K562 (cell line): ENCODE data around the gene ATRIP. TPM values are rescaled to one million over a fixed set of nuclear protein-coding genes. Genes with fewer than 3 reads are reported as not detected.
A peak's percentile ranks its signal among the peaks of the same experiment; 100 is the strongest.

Source experiments
- ELK3 ChIP-seq: fragments of 450-650 bp; formaldehyde crosslinking; IDR thresholded peaks from 2 replicates; pipeline ENCODE4 v1.4.0; 2020; ENCODE audit warnings: mild to moderate bottlenecking
- ETS1 ChIP-seq: conservative IDR thresholded peaks from 2 replicates; pipeline ENCODE4 v1.6.1; 2011; ENCODE audit warnings: low read depth, mild to moderate bottlenecking, low read length; ENCODE audit not compliant: control insufficient read depth
- FOXJ3 ChIP-seq: sonication (generic); formaldehyde crosslinking; IDR thresholded peaks from 2 replicates; pipeline ENCODE4 v1.4.0; 2020; ENCODE audit warnings: mild to moderate bottlenecking, missing genetic modification reagents
- GTF2E2 ChIP-seq: fragments of 200-800 bp; sonication (Bioruptor generic); IDR thresholded peaks from 2 replicates; pipeline ENCODE4 v1.6.1; 2016; ENCODE audit warnings: missing genetic modification characterization, missing compliant biosample characterization
- MCM2 ChIP-seq: fragments of 450-650 bp; IDR thresholded peaks from 2 replicates; pipeline ENCODE4 v1.6.1; 2017; ENCODE audit warnings: low read depth, mild to moderate bottlenecking
- NFRKB ChIP-seq: fragments of 450-650 bp; IDR thresholded peaks from 2 replicates; pipeline ENCODE4 v1.6.1; 2016; ENCODE audit warnings: low read depth
- RBBP5 ChIP-seq: fragments of 200-600 bp; sonication (generic); IDR thresholded peaks from 2 replicates; pipeline ENCODE4 v1.6.1; 2012; ENCODE audit warnings: borderline replicate concordance, mild to moderate bottlenecking, low read length, control low read depth, inconsistent platforms; ENCODE audit not compliant: insufficient read depth, poor library complexity, severe bottlenecking
- SRSF9 ChIP-seq: fragments of 200-400 bp; formaldehyde crosslinking; IDR thresholded peaks from 2 replicates; pipeline ENCODE4 v1.6.1; 2017; ENCODE audit warnings: low read depth, low read length, borderline replicate concordance
- TSC22D4 ChIP-seq: fragments of 450-650 bp; IDR thresholded peaks from 2 replicates; pipeline ENCODE4 v1.6.1; 2016; ENCODE audit warnings: missing genetic modification characterization, missing biosample characterization, control low read depth
- ZEB2 ChIP-seq: fragments of 450-650 bp; IDR thresholded peaks from 2 replicates; pipeline ENCODE4 v1.6.1; 2016
- ZMIZ1 ChIP-seq, 2 experiments: fragments of 150-350 bp in 1 of 2; IDR thresholded peaks; 2 replicates each; pipeline ENCODE4 v1.6.1; 2012 to 2016; ENCODE audit warnings: low read depth in 2 of 2, low read length in 2 of 2, mild to moderate bottlenecking in 1 of 2, moderate library complexity in 1 of 2
- ZNF12 ChIP-seq: sonication (generic); formaldehyde crosslinking; IDR thresholded peaks from 2 replicates; pipeline ENCODE4 v1.4.0; 2020; ENCODE audit warnings: mild to moderate bottlenecking, missing genetic modification reagents
- ZNF717 ChIP-seq: fragments of 250-450 bp; sonication (Bioruptor Pico); IDR thresholded peaks from 2 replicates; pipeline ENCODE4 v1.5.0; 2021
- polyA plus RNA-seq, 8 experiments: library from polyadenylated mRNA; depleted of rRNA in 4 of 8; stranded (reverse) in 5 of 8; unstranded in 3 of 8; fragments of >200 nt; fragmentation: Nextera tagmentation in 2 of 8; fragmentation: Illumina TruSeq in 1 of 8; extraction: Ambion mirVana in 2 of 8; extraction: Trizol in 1 of 8; gene quantifications; 2 replicates each; pipeline versions ENCODE4 v1.2.1 to v1.2.3, GENCODE V29; 2011 to 2014; ENCODE audit warnings: inconsistent platforms in 1 of 8, missing spikeins in 1 of 8
- total RNA-seq, 7 experiments: library from RNA; depleted of rRNA in 6 of 7; stranded (reverse); fragments of >200 nt in 6 of 7; fragmentation: Illumina TruSeq in 2 of 7; extraction: Trizol in 2 of 7; gene quantifications; 2 replicates each; pipeline versions ENCODE4 v1.2.1 to v1.2.3, GENCODE V29; 2011 to 2021; ENCODE audit warnings: low replicate concordance in 1 of 7
- TF ChIP-seq, protein P1 (sequence below): fragments of 450-650 bp; IDR thresholded peaks from 2 replicates; pipeline ENCODE4 v1.6.1; 2017; ENCODE audit warnings: antibody characterized with exemption
- TF ChIP-seq, protein P2 (sequence below): sonication (generic); formaldehyde crosslinking; IDR thresholded peaks from 2 replicates; pipeline ENCODE4 v1.8.1; 2022; ENCODE audit warnings: missing genetic modification reagents
- TF ChIP-seq, protein P3 (sequence below): sonication (generic); formaldehyde crosslinking; IDR thresholded peaks from 2 replicates; pipeline ENCODE4 v1.8.0; 2022; ENCODE audit warnings: mild to moderate bottlenecking, missing genetic modification reagents, borderline replicate concordance

ATRIP gene
- total and polyA plus RNA-seq, 9 of the 15 experiments (the other 6 are each of a cell fraction or from before 2014, with no cell fraction given), result 1.7 to 15.7 (median 10.5) TPM

- TF ChIP-seq ZNF12 (CRISPR knock-in tag), result no peak
- TF ChIP-seq MCM2, result no peak
- TF ChIP-seq SRSF9, result no peak
- TF ChIP-seq RBBP5, result no peak
- TF ChIP-seq ETS1, result no peak
- TF ChIP-seq TSC22D4 (tag), result no peak
- TF ChIP-seq, protein P1, sequence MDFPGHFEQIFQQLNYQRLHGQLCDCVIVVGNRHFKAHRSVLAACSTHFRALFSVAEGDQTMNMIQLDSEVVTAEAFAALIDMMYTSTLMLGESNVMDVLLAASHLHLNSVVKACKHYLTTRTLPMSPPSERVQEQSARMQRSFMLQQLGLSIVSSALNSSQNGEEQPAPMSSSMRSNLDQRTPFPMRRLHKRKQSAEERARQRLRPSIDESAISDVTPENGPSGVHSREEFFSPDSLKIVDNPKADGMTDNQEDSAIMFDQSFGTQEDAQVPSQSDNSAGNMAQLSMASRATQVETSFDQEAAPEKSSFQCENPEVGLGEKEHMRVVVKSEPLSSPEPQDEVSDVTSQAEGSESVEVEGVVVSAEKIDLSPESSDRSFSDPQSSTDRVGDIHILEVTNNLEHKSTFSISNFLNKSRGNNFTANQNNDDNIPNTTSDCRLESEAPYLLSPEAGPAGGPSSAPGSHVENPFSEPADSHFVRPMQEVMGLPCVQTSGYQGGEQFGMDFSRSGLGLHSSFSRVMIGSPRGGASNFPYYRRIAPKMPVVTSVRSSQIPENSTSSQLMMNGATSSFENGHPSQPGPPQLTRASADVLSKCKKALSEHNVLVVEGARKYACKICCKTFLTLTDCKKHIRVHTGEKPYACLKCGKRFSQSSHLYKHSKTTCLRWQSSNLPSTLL, result no peak
- no peak for TF ChIP-seq ZMIZ1 (IDR thresholded peaks at IDR 0.05; ENCODE audit: low read depth in 2 of 2, low read length in 2 of 2)
- TF ChIP-seq, protein P2, sequence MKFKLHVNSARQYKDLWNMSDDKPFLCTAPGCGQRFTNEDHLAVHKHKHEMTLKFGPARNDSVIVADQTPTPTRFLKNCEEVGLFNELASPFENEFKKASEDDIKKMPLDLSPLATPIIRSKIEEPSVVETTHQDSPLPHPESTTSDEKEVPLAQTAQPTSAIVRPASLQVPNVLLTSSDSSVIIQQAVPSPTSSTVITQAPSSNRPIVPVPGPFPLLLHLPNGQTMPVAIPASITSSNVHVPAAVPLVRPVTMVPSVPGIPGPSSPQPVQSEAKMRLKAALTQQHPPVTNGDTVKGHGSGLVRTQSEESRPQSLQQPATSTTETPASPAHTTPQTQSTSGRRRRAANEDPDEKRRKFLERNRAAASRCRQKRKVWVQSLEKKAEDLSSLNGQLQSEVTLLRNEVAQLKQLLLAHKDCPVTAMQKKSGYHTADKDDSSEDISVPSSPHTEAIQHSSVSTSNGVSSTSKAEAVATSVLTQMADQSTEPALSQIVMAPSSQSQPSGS (CRISPR knock-in tag), result peak; percentile 72; the same call in 1 of the 2 replicates
- TF ChIP-seq NFRKB, result peak; percentile 70
- no peak for TF ChIP-seq GTF2E2 (tag)
- TF ChIP-seq ZEB2, result peak; percentile 42; the same call in 1 of the 2 replicates
- TF ChIP-seq, protein P3, sequence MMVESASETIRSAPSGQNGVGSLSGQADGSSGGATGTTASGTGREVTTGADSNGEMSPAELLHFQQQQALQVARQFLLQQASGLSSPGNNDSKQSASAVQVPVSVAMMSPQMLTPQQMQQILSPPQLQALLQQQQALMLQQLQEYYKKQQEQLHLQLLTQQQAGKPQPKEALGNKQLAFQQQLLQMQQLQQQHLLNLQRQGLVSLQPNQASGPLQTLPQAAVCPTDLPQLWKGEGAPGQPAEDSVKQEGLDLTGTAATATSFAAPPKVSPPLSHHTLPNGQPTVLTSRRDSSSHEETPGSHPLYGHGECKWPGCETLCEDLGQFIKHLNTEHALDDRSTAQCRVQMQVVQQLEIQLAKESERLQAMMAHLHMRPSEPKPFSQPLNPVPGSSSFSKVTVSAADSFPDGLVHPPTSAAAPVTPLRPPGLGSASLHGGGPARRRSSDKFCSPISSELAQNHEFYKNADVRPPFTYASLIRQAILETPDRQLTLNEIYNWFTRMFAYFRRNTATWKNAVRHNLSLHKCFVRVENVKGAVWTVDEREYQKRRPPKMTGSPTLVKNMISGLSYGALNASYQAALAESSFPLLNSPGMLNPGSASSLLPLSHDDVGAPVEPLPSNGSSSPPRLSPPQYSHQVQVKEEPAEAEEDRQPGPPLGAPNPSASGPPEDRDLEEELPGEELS, result no peak
- TF ChIP-seq FOXJ3 (CRISPR knock-in tag), result no peak
- no peak for TF ChIP-seq ELK3 (CRISPR knock-in tag)
- TF ChIP-seq ZNF717 (CRISPR knock-in tag), result no peak
Measured at GRCh38 chr3:48472923-48473616, 26.5 kb downstream of the ATRIP start (continued).
